Right renal cortex interstitium (tissue), 3 donors: ENCODE results near the gene LASP1NB.
"Not testable (repeated sequence)": the region's sequence is repeated elsewhere in the genome, so short reads cannot be mapped to it uniquely, and the experiment has no call there.

ENCODE experiments used
- DNase-seq, 3 donors: peaks; one replicate each; pipeline ENCODE4 v3.0.0-alpha.2; 2013; ENCODE audit warnings: low read depth in 3 of 3, low spot score in 2 of 3

The LASP1NB gene

DNA sequence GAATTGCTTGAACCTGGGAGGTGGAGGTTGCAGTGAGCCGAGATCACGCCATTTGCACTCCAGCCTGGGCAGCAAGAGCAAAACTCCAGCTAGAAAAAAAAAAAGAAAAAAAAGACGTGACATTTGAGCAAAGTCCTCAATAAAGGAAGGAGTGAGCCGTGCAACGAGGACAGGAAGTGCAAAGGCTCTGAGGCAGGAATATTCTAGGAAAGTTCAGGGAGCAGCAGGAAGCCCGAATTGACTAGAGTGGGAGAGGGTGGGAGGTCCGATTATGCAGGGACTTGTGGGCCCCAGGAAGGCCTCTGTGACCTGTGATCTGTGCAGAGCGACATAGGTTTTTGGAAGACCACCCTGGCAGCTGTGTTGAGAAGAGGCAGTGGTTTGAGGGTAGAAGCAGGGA, 8.6 kb upstream of the LASP1NB start:
- DNase-seq = no peak

GRCh38 chr17:38917259-38917658, 8.2 kb upstream of the LASP1NB start:
- DNase-seq = no peak

GRCh38 chr17:38918129-38918913, 7.1 kb upstream of the LASP1NB start:
- DNase-seq = no peak

DNA sequence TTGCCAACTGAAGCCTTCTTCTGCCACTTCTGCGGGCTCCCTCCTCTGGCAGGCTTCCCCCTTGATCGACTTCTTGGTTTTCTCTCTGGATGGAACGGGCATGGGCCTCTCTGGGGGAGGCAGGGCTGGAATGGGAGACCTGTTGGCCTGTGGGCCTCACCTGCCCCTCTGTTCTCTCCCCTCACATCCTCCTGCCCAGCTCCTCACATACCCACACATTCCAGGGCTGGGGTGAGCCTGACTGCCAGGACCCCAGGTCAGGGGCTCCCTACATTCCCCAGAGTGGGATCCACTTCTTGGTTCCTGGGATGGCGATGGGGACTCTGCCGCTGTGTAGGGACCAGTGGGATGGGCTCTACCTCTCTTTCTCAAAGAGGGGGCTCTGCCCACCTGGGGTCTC, 6.5 kb upstream of the LASP1NB start:
- DNase-seq = no peak

DNA sequence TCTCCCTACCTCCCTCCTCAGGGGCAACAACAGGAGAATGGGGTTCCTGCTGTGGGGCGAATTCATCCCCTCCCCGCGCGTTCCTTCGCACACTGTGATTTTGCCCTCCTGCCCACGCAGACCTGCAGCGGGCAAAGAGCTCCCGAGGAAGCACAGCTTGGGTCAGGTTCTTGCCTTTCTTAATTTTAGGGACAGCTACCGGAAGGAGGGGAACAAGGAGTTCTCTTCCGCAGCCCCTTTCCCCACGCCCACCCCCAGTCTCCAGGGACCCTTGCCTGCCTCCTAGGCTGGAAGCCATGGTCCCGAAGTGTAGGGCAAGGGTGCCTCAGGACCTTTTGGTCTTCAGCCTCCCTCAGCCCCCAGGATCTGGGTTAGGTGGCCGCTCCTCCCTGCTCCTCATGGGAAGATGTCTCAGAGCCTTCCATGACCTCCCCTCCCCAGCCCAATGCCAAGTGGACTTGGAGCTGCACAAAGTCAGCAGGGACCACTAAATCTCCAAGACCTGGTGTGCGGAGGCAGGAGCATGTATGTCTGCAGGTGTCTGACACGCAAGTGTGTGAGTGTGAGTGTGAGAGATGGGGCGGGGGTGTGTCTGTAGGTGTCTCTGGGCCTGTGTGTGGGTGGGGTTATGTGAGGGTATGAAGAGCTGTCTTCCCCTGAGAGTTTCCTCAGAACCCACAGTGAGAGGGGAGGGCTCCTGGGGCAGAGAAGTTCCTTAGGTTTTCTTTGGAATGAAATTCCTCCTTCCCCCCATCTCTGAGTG, 5.9 kb upstream of the LASP1NB start:
- DNase-seq = no peak

- no peak for DNase-seq
These were observed 4.8 kb upstream of the LASP1NB start for GRCh38 chr17:38920374-38921291.

DNA sequence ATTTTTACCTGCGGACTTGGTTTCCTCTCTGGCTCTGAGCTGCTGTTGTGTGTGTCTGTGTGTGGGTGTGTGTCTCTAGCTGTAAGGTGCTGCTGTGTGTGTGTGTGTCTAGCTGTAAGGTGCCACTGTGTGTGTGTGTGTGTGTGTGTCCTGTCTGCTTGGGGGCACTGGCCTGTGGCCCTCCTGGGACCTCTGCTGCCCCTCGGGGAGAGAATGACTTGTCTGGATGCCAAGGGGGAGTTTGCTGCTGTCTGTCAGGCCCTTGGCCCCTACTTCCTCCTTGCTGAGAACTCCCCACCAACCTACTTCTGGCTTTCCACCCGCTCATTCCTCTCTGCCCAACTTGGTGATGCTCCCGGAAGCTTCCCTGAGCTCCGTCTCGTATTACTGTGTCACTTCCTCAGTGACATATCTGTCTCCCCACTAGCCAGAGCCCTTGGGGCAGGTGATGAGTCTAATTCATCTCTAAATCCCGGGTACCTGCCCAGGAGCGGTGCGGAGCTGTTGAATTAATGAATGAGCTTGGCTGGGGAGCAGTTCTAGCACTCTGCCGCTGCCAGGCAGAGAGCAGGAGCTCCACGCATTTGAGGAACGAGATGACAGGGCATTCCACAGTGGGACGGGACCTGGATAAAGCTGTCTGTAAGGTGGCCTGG, 3.5 kb upstream of the LASP1NB start:
- no peak for DNase-seq

- peak in 1 of 3 donors; percentile 47 for DNase-seq
These were observed 2.7 kb upstream of the LASP1NB start for GRCh38 chr17:38922538-38923297.

DNA sequence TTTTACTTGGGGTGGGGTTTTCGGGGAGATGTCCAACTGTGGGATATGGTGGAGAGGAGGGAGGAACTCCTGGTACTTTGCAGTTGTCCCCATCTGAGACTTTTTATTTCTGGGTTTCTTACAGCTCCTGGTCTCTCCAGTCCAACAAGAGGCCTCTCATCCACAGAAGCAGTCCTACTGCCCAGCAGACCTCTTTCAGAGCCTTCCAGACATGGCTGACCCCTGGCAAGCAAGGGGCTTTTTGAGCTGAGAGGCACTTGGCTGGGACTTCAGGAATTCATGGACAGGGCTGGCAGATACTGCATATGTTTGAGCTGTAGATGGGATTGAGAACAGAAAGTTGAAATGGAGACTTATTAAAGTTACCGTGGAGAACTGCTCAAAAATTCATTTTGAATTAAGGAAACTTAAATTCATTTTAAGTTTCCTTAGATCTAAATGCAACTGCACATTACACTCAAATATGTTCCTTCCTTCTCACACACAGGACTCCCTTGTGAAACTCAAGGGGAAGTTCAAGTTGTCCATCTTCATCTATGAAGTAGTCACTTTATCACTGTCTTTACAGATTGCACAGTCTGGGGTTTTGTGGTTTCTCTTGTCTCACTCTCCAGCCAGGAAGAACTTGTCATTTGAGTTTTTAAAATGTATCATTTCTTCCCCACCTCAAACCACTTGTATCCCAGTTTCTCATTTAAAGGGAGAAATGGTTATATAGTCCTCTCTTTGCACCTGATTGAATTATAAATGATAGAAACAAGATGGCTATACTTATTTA, 1.1 kb downstream of the LASP1NB start:
- DNase-seq = no peak

- DNase-seq = not testable (repeated sequence)
These were observed 5.4 kb downstream of the LASP1NB start for GRCh38 chr17:38930782-38931181.

GRCh38 chr17:38933962-38934361, 8.5 kb downstream of the LASP1NB start:
- DNase-seq = not testable (repeated sequence)

DNA sequence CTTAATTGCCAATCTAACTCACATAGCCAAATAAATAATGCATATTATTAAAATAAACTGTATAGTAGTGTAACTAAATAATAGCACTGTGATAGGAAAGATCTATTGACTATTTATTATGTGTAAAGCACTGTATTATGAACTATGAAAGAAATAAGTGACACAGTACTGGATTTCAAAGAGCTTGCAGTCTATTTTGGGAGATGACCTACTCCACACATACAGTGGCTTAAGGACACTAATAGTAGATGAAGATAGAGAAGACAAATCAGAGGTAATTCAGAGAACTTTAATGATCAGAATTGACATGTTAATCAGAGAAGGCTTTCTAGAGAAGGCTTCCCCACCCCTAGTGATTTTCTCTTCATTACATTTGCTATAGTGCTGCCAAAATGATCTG, 14.6 kb downstream of the LASP1NB start:
- DNase-seq = no peak

DNA sequence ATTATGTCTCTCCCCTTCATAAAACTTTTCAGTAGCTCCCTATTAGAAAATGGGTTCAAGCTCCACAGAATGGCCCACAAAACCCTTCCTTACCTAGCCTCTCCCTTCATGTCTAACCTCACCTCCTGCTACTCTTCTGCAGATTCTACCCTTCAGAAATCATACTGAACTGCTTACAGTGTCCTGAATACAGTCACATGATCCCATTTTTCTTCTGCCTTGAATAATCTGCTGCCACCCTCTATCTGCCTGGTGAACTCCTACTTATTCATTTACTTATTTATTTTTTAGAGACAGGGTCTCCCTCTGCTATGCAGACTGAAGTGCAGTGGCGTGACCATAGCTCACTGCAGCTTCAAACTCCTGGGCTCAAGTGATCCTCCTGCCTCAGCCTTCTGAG, 15.0 kb downstream of the LASP1NB start:
- DNase-seq = no peak

GRCh38 chr17:38942696-38943334, 17.4 kb downstream of the LASP1NB start:
- DNase-seq = no peak

DNA sequence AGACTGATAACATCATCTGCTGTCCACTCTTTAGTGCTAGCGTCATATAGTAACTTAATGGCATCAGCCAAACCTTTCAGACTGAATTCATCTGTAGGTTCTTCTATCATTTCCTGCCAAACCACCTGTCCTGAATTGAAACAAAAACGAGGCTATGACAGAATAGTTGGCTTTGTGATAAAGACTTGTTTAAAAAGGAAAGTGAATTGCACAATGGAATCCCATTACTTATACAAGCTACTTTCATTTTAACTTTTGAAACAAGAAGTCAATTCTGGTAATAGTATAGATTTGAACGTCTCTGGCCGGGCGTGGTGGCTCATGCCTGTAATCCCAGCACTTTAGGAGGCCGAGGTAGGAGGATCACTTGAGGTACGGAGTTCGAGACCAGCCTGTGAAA, 18.2 kb downstream of the LASP1NB start:
- DNase-seq = no peak

DNA sequence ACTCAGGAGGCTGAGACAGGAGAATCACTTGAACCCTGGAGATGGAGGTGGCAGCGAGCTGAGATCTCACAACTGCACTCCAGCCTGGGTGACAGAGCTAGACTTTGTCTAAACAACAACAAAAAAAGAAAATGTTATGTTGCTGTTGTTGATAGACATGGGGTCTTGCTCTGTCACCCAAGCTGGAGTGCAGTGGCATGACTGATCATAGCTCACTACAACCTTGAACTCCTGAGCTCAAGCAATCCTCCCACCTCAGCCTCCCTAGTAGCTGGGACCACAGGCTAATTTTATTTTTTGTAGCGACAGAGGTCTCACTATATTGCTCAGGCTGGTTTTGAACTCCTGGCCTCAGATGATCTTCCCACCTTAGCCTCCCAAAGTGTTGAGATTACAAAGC, 21.8 kb downstream of the LASP1NB start:
- no peak for DNase-seq

GRCh38 chr17:38953800-38954199, 28.4 kb downstream of the LASP1NB start:
- DNase-seq = not testable (repeated sequence)

GRCh38 chr17:38958326-38958725, 32.9 kb downstream of the LASP1NB start:
- no peak for DNase-seq

DNA sequence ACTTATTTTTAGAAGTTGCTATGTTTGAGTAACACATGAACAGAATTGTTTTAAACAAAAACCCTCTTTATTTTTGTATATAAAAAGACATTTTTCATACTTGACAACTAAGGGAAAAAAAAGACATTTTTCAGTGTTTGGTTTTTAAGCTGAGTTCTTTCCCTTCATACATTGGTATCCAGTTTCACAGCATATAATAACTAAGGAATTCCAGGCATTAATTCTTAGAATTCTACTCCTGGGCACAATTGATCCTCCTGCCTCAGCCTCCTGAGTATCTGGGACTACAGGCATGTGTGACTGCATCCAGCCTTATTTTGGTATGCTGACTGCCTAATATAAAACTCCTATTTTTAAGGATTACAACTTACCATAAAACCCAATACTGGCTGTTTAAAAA, 33.3 kb downstream of the LASP1NB start:
- no peak for DNase-seq
